IPS-15b (cell line): Measurements from ENCODE around the gene CAMK2N2.

Experiments used
- H3K27me3 ChIP-seq: one replicate; pipeline ENCODE4 v1.6.1; 2013; ENCODE audit warnings: low read length; ENCODE audit not compliant: control insufficient read depth, insufficient read depth
- H3K36me3 ChIP-seq: one replicate; pipeline ENCODE4 v1.6.1; 2013; ENCODE audit warnings: low read length; ENCODE audit not compliant: control insufficient read depth, insufficient read depth
- H3K4me1 ChIP-seq: one replicate; pipeline ENCODE4 v1.6.1; 2013; ENCODE audit warnings: mild to moderate bottlenecking, low read length; ENCODE audit not compliant: control insufficient read depth, insufficient read depth
- H3K4me3 ChIP-seq: one replicate; pipeline ENCODE4 v1.5.1; 2013; ENCODE audit warnings: low read depth, low read length
- H3K9ac ChIP-seq: one replicate; pipeline ENCODE4 v1.6.1; 2013; ENCODE audit warnings: low read depth, mild to moderate bottlenecking, low read length
- H3K9me3 ChIP-seq: one replicate; pipeline ENCODE4 v1.6.1; 2013; ENCODE audit warnings: mild to moderate bottlenecking, low read length; ENCODE audit not compliant: control insufficient read depth, insufficient read depth

Gene CAMK2N2

GRCh38 chr3:184236033-184236410 is 25.3 kb downstream of the CAMK2N2 start:
- Histone ChIP-seq H3K9me3 (no peaks in the 10 kb centered on the region), H3K36me3 (no peaks in the 10 kb centered on the region), H3K27me3 (peaks cover 24% of the 10 kb centered on the region), H3K4me1 (no peaks in the 10 kb centered on the region), H3K4me3 (no peak overlapping the region), H3K9ac (no peak overlapping the region)

- H3K9me3 ChIP-seq = no peaks in the 10 kb centered on the region
- no peak overlapping the region for H3K4me3 ChIP-seq
- H3K9ac ChIP-seq = no peak overlapping the region
- H3K27me3 ChIP-seq = peaks cover 29% of the 10 kb centered on the region
- H3K36me3 ChIP-seq = no peaks in the 10 kb centered on the region
- no peaks in the 10 kb centered on the region for H3K4me1 ChIP-seq
Observed at GRCh38 chr3:184235381-184236032, 25.8 kb downstream of the CAMK2N2 start.

GRCh38 chr3:184234671-184235380 is 26.5 kb downstream of the CAMK2N2 start:
- H3K36me3 ChIP-seq = no peaks in the 10 kb centered on the region
- no peaks in the 10 kb centered on the region for H3K9me3 ChIP-seq
- H3K4me3 ChIP-seq = no peak overlapping the region
- H3K4me1 ChIP-seq = no peaks in the 10 kb centered on the region
- H3K27me3 ChIP-seq = peaks cover 36% of the 10 kb centered on the region
- H3K9ac ChIP-seq = no peak overlapping the region

- Histone ChIP-seq H3K9me3 (no peaks in the 10 kb centered on the region), H3K4me3 (no peak overlapping the region), H3K4me1 (no peaks in the 10 kb centered on the region), H3K27me3 (peaks cover 40% of the 10 kb centered on the region), H3K36me3 (no peaks in the 10 kb centered on the region), H3K9ac (no peak overlapping the region)
Observed at GRCh38 chr3:184234224-184234623, 27.1 kb downstream of the CAMK2N2 start.

GRCh38 chr3:184233127-184233843 is 28.1 kb downstream of the CAMK2N2 start:
- Histone ChIP-seq H3K27me3 (peaks cover 49% of the 10 kb centered on the region), H3K36me3 (no peaks in the 10 kb centered on the region), H3K9ac (no peak overlapping the region), H3K9me3 (no peaks in the 10 kb centered on the region), H3K4me1 (no peaks in the 10 kb centered on the region), H3K4me3 (no peak overlapping the region)

GRCh38 chr3:184231671-184232070 is 29.7 kb downstream of the CAMK2N2 start:
- no peak overlapping the region for H3K9ac ChIP-seq
- no peaks in the 10 kb centered on the region for H3K4me1 ChIP-seq
- H3K27me3 ChIP-seq = peaks cover 58% of the 10 kb centered on the region
- no peaks in the 10 kb centered on the region for H3K9me3 ChIP-seq
- H3K4me3 ChIP-seq = no peak overlapping the region
- H3K36me3 ChIP-seq = no peaks in the 10 kb centered on the region

GRCh38 chr3:184230603-184231528 is 30.5 kb downstream of the CAMK2N2 start:
- Histone ChIP-seq H3K4me3 (peak overlapping the region; percentile 65), H3K36me3 (no peaks in the 10 kb centered on the region), H3K4me1 (no peaks in the 10 kb centered on the region), H3K27me3 (peaks cover 58% of the 10 kb centered on the region), H3K9ac (no peak overlapping the region), H3K9me3 (no peaks in the 10 kb centered on the region)

GRCh38 chr3:184230081-184230602 is 31.2 kb downstream of the CAMK2N2 start:
- Histone ChIP-seq H3K9ac (no peak overlapping the region), H3K9me3 (no peaks in the 10 kb centered on the region)

GRCh38 chr3:184229394-184230080 is 31.8 kb downstream of the CAMK2N2 start, which contains the start of gene VWA5B2:
VWA5B2 (plus strand) TSS chr3:184229585; CDS start chr3:184230529, 944 bp downstream.
- no peaks in the 10 kb centered on the region for H3K9me3 ChIP-seq
- peak within 1 kb of the TSS; percentile 65 for H3K4me3 ChIP-seq
- H3K4me1 ChIP-seq = no peaks in the 10 kb centered on the region
- peaks cover 58% of the 10 kb centered on the region for H3K27me3 ChIP-seq
- H3K36me3 ChIP-seq = no peaks in the 10 kb centered on the region
- no peak within 1 kb of the TSS for H3K9ac ChIP-seq

More at GRCh38 chr3:184230081-184230602, 31.2 kb downstream of the CAMK2N2 start:
- no peaks in the 10 kb centered on the region for H3K4me1 ChIP-seq
- H3K36me3 ChIP-seq = no peaks in the 10 kb centered on the region
- peaks cover 58% of the 10 kb centered on the region for H3K27me3 ChIP-seq
- peak overlapping the region; percentile 65 for H3K4me3 ChIP-seq

GRCh38 chr3:184228376-184229137 is 32.8 kb downstream of the CAMK2N2 start:
- Histone ChIP-seq H3K36me3 (no peaks in the 10 kb centered on the region), H3K4me1 (no peaks in the 10 kb centered on the region), H3K9me3 (no peaks in the 10 kb centered on the region), H3K9ac (no peak overlapping the region), H3K4me3 (peak overlapping the region; percentile 53), H3K27me3 (peaks cover 55% of the 10 kb centered on the region)
